HUES64 (cell line): Measurements from ENCODE around the gene CORIN. TPM values are rescaled to one million over a fixed set of nuclear protein-coding genes. Genes with fewer than 3 reads are reported as not detected.

Source experiments
- H3K27ac ChIP-seq: 2 replicates; pipeline ENCODE4 v1.7.0; 2013; ENCODE audit warnings: low read depth, low read length, inconsistent platforms
- H3K27me3 ChIP-seq: 2 replicates; pipeline ENCODE4 v1.6.1; 2013; ENCODE audit warnings: mild to moderate bottlenecking, low read length; ENCODE audit not compliant: insufficient read depth
- H3K36me3 ChIP-seq: 2 replicates; pipeline ENCODE4 v1.6.1; 2013; ENCODE audit warnings: mild to moderate bottlenecking, low read length; ENCODE audit not compliant: insufficient read depth
- H3K4me1 ChIP-seq: 2 replicates; pipeline ENCODE4 v1.6.1; 2013; ENCODE audit warnings: mild to moderate bottlenecking, low read length, moderate library complexity; ENCODE audit not compliant: insufficient read depth
- H3K4me3 ChIP-seq: 2 replicates; pipeline ENCODE4 v1.5.1; 2013; ENCODE audit warnings: mild to moderate bottlenecking, low read length, moderate library complexity
- H3K9ac ChIP-seq: 2 replicates; pipeline ENCODE4 v1.6.1; 2013; ENCODE audit warnings: mild to moderate bottlenecking, low read depth, low read length
- H3K9me3 ChIP-seq: 2 replicates; pipeline ENCODE4 v1.6.1; 2013; ENCODE audit warnings: low read depth, low read length; ENCODE audit not compliant: insufficient read depth
- WGBS: fragments of 150-250, 120-280 bp; methylation state at CpG from one replicate; pipeline ENCODE4 v1.1.7; 2013; ENCODE audit warnings: missing lambda C conversion rate; 5-methylcytosine and 5-hydroxymethylcytosine counted together
- polyA plus RNA-seq, 2 experiments: library from polyadenylated mRNA; stranded (reverse); fragments of 50-300 nt; gene quantifications; one replicate each; pipeline ENCODE4 v1.2.3, GENCODE V29; 2013

CORIN gene, protein sequence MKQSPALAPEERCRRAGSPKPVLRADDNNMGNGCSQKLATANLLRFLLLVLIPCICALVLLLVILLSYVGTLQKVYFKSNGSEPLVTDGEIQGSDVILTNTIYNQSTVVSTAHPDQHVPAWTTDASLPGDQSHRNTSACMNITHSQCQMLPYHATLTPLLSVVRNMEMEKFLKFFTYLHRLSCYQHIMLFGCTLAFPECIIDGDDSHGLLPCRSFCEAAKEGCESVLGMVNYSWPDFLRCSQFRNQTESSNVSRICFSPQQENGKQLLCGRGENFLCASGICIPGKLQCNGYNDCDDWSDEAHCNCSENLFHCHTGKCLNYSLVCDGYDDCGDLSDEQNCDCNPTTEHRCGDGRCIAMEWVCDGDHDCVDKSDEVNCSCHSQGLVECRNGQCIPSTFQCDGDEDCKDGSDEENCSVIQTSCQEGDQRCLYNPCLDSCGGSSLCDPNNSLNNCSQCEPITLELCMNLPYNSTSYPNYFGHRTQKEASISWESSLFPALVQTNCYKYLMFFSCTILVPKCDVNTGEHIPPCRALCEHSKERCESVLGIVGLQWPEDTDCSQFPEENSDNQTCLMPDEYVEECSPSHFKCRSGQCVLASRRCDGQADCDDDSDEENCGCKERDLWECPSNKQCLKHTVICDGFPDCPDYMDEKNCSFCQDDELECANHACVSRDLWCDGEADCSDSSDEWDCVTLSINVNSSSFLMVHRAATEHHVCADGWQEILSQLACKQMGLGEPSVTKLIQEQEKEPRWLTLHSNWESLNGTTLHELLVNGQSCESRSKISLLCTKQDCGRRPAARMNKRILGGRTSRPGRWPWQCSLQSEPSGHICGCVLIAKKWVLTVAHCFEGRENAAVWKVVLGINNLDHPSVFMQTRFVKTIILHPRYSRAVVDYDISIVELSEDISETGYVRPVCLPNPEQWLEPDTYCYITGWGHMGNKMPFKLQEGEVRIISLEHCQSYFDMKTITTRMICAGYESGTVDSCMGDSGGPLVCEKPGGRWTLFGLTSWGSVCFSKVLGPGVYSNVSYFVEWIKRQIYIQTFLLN
- polyA plus RNA-seq (2013, experiment 1 of 2): not detected
- polyA plus RNA-seq (2013, experiment 2 of 2): 0.44 TPM

- Histone ChIP-seq H3K9ac (peak within 1 kb of the TSS; percentile 60), H3K36me3 (peaks cover 8% of the 10 kb centered on the region), H3K27ac (no peak within 1 kb of the TSS), H3K27me3 (peaks cover 33% of the 10 kb centered on the region), H3K4me1 (peaks cover 24% of the 10 kb centered on the region), H3K9me3 (peaks cover 5% of the 10 kb centered on the region; the same call in 1 of the 2 replicates), H3K4me3 (peak within 1 kb of the TSS; percentile 65)
- 6% methylated on average over 15 of the region's 16 CpGs for WGBS
These were observed at the start of gene CORIN for GRCh38 chr4:47837908-47838294. Gene CORIN, minus strand, starts transcription at chr4:47838067. Its CDS starts 118 bp downstream, at chr4:47837949.

DNA sequence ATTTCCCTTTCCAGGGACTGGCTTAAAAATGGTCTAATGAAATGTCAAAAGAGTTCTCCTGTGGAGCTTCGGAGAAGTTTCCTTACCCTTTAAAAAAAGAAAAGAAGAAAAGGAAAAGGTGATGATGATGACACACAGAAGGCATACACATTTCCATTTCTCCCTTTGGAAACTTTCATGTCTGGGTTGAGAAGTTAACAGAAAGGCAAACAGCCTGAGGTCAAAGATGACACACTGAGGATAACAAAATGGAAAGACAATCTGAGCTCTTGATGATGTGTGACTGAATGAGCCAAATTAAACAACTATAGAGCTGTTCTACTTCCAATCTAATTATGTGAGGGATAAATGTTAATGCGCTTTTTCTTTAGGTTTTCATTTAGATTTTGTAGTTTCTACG, 44.4 kb upstream of the CORIN start:
- Histone ChIP-seq H3K9ac (no peak overlapping the region), H3K9me3 (no peaks in the 10 kb centered on the region), H3K4me1 (no peaks in the 10 kb centered on the region), H3K36me3 (peaks cover 98% of the 10 kb centered on the region), H3K27me3 (no peaks in the 10 kb centered on the region), H3K27ac (no peak overlapping the region), H3K4me3 (no peak overlapping the region)
- WGBS: no CpG with 5 or more reads among the region's 3 CpGs

- Histone ChIP-seq H3K36me3 (peaks cover 99% of the 10 kb centered on the region), H3K27me3 (no peaks in the 10 kb centered on the region), H3K27ac (no peak overlapping the region), H3K9ac (no peak overlapping the region), H3K9me3 (peaks cover 1% of the 10 kb centered on the region; the same call in 1 of the 2 replicates), H3K4me3 (no peak overlapping the region), H3K4me1 (no peaks in the 10 kb centered on the region)
These were observed 41.6 kb upstream of the CORIN start for GRCh38 chr4:47879458-47879857.

DNA sequence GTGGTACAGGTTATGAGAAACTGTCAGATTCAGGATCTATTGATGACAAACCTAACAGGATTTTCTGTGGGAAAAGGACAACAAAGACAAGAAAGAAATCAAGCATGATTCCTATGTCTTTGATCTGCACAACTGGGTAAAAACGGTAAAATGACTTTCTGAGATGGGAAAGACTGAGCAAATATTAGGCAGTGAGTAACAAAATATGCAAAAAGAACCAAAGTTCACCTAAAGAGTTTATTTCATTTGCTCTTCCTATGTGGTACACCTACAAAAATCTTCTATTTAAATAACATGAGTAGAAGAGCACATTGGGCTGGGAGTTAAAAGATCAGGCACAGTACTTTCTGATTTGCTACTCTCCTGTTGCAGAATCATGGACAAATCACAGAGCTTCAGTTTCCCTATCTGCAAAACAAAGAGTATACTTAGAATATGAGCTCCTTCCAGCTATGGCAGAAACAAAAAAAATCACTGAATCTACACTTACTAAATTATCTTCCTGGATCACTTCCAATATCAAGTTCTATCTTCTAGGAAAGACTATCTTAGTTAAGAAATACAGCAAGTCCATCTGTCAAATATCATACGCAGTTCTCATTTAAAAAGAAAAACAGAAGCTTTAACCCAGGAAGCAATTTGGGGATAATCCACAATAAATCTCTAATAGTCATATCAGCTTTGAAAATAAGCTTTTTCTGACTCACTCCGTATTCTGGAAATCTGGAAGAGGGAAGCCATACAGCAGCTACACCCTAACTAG, 39.1 kb upstream of the CORIN start:
- WGBS: 90% methylated on average over 3 of the region's 3 CpGs
- no peak overlapping the region for H3K9ac ChIP-seq
- no peak overlapping the region for H3K4me3 ChIP-seq
- H3K27me3 ChIP-seq: no peaks in the 10 kb centered on the region
- no peaks in the 10 kb centered on the region for H3K4me1 ChIP-seq
- H3K27ac ChIP-seq: no peak overlapping the region
- H3K9me3 ChIP-seq: peaks cover 14% of the 10 kb centered on the region; the same call in 1 of the 2 replicates
- peaks cover 97% of the 10 kb centered on the region for H3K36me3 ChIP-seq

- no peak overlapping the region for H3K9ac ChIP-seq
- no peaks in the 10 kb centered on the region for H3K27me3 ChIP-seq
- no peaks in the 10 kb centered on the region for H3K4me1 ChIP-seq
- H3K9me3 ChIP-seq: peaks cover 14% of the 10 kb centered on the region; the same call in 1 of the 2 replicates
- H3K27ac ChIP-seq: no peak overlapping the region
- H3K4me3 ChIP-seq: no peak overlapping the region
- peaks cover 97% of the 10 kb centered on the region for H3K36me3 ChIP-seq
These were observed 38.4 kb upstream of the CORIN start for GRCh38 chr4:47876310-47876709.

GRCh38 chr4:47873877-47874541, 36.1 kb upstream of the CORIN start:
- H3K27ac ChIP-seq: no peak overlapping the region
- no peaks in the 10 kb centered on the region for H3K27me3 ChIP-seq
- no peak overlapping the region for H3K4me3 ChIP-seq
- peaks cover 94% of the 10 kb centered on the region for H3K36me3 ChIP-seq
- H3K9me3 ChIP-seq: peaks cover 14% of the 10 kb centered on the region; the same call in 1 of the 2 replicates
- H3K9ac ChIP-seq: no peak overlapping the region
- H3K4me1 ChIP-seq: no peaks in the 10 kb centered on the region
- 94% methylated on average over 2 of the region's 3 CpGs for WGBS

- Histone ChIP-seq H3K27ac (no peak overlapping the region), H3K4me3 (no peak overlapping the region), H3K9me3 (no peaks in the 10 kb centered on the region), H3K36me3 (peaks cover 27% of the 10 kb centered on the region), H3K27me3 (no peaks in the 10 kb centered on the region), H3K9ac (no peak overlapping the region), H3K4me1 (no peaks in the 10 kb centered on the region)
- WGBS: 73% methylated on average over 4 of the region's 4 CpGs
These were observed 25.6 kb upstream of the CORIN start for GRCh38 chr4:47863486-47863885.

- H3K9me3 ChIP-seq: no peaks in the 10 kb centered on the region
- no peaks in the 10 kb centered on the region for H3K4me1 ChIP-seq
- no peak overlapping the region for H3K9ac ChIP-seq
- no peaks in the 10 kb centered on the region for H3K27me3 ChIP-seq
- no peak overlapping the region for H3K4me3 ChIP-seq
- peaks cover 34% of the 10 kb centered on the region for H3K36me3 ChIP-seq
- 92% methylated on average over 3 of the region's 3 CpGs for WGBS
- no peak overlapping the region for H3K27ac ChIP-seq
These were observed 24.4 kb upstream of the CORIN start for GRCh38 chr4:47862297-47862696.

GRCh38 chr4:47860305-47860704, 22.4 kb upstream of the CORIN start:
- H3K9ac ChIP-seq: no peak overlapping the region
- no peaks in the 10 kb centered on the region for H3K4me1 ChIP-seq
- no peaks in the 10 kb centered on the region for H3K27me3 ChIP-seq
- no peaks in the 10 kb centered on the region for H3K9me3 ChIP-seq
- H3K36me3 ChIP-seq: peaks cover 49% of the 10 kb centered on the region
- WGBS: no CpG with 5 or more reads among the region's 1 CpG
- H3K4me3 ChIP-seq: no peak overlapping the region
- H3K27ac ChIP-seq: no peak overlapping the region

DNA sequence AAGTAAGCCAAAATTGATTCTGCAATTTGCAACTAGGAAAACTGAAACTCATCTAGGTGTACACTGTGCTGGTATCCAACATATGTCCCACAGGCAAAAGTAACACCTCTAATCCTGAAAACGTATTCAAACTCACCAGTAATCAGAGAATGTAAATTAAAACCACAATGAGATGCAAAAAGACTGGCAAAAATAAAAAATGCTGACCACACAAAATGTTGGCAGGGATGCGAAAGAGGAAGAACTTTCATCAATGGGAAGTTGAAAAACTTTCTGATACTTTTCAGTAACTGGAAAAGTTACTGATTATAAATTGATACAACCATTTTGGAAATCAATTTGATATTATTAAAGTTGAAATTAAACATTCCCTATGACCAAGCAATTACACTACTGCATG, 20.1 kb upstream of the CORIN start:
- Histone ChIP-seq H3K9me3 (no peaks in the 10 kb centered on the region), H3K4me3 (no peak overlapping the region), H3K36me3 (peaks cover 67% of the 10 kb centered on the region), H3K27ac (no peak overlapping the region), H3K4me1 (no peaks in the 10 kb centered on the region), H3K9ac (no peak overlapping the region), H3K27me3 (no peaks in the 10 kb centered on the region)
- WGBS: 95% methylated on average over 2 of the region's 2 CpGs
